Ovary (tissue), 3 donors: ENCODE data around the gene VMP1.

Experiments
- CTCF ChIP-seq, 3 donors: fragments of 450-650 bp in 2 of 3; fragments of 200-600 bp in 1 of 3; IDR thresholded peaks; one replicate each; pipeline versions ENCODE4 v1.5.1 to v1.8.0; 2016 to 2022; ENCODE audit warnings: antibody characterized with exemption in 3 of 3, mild to moderate bottlenecking in 1 of 3
- EP300 ChIP-seq: sonication (generic); formaldehyde crosslinking; IDR thresholded peaks from one replicate; pipeline ENCODE4 v1.6.1; 2017; ENCODE audit warnings: antibody characterized with exemption
- POLR2A ChIP-seq: fragments of 450-650 bp; IDR thresholded peaks from one replicate; pipeline ENCODE4 v1.6.1; 2017; ENCODE audit warnings: antibody characterized with exemption, mild to moderate bottlenecking, moderate library complexity
- donor health status: DM: no; HTN: no; CAD: no.

- no peak for TF ChIP-seq EP300
- no peak for TF ChIP-seq CTCF (IDR thresholded peaks at IDR 0.05)
- no peak for TF ChIP-seq POLR2A
Measured at GRCh38 chr17:59757881-59758385, 50.5 kb downstream of the VMP1 start.
